ENCODE results near the gene CLTB. TPM values are rescaled to one million over a fixed set of nuclear protein-coding genes. Genes with fewer than 3 reads are reported as not detected.

CLTB gene
- polyA plus RNA-seq, 1 experiment: 141 TPM

DNA sequence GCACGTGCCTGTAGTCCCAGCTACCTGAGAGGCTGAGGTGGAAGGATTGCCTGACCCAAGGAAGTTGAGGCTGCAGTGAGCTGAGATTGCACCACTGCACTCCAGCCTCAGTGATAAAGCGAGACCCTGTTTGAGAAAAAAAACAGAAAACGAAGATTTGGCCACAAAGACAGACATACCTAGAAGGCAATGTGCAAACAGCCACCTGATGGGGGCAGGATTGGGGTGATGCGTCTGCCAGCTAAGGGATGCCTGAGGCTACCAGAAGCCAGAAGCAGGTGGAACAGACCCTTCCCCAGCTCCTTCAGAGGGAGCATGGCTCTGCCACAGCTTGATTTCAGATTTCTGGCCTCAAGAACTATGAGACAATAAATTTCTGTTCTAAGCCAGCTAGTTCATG, 24.9 kb downstream of the CLTB start:
- DNase-seq (ENCODE audit: low read depth): no peak
- ChIA-PET POLR2A (interaction anchor here (0.6 kb wide), 1 partner anchor 35 kb away, joined by 5 read pairs; no protein-coding TSS in a partner anchor), CTCF (no interaction called here)
- TF ChIP-seq, protein P1, sequence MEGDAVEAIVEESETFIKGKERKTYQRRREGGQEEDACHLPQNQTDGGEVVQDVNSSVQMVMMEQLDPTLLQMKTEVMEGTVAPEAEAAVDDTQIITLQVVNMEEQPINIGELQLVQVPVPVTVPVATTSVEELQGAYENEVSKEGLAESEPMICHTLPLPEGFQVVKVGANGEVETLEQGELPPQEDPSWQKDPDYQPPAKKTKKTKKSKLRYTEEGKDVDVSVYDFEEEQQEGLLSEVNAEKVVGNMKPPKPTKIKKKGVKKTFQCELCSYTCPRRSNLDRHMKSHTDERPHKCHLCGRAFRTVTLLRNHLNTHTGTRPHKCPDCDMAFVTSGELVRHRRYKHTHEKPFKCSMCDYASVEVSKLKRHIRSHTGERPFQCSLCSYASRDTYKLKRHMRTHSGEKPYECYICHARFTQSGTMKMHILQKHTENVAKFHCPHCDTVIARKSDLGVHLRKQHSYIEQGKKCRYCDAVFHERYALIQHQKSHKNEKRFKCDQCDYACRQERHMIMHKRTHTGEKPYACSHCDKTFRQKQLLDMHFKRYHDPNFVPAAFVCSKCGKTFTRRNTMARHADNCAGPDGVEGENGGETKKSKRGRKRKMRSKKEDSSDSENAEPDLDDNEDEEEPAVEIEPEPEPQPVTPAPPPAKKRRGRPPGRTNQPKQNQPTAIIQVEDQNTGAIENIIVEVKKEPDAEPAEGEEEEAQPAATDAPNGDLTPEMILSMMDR (IDR thresholded peaks at IDR 0.05; ENCODE audit: insufficient read depth, low read depth, low read length): no peak
- Histone ChIP-seq H3K36me3 (ENCODE audit: control insufficient read depth, insufficient read depth, low read length) (peaks cover 18% of the 10 kb centered on the region), H3K27me3 (ENCODE audit: control insufficient read depth, insufficient read depth, low read length) (no peaks in the 10 kb centered on the region), H3K4me3 (ENCODE audit: low read depth, low read length) (no peak overlapping the region)

GRCh38 chr5:176389135-176390123, 26.9 kb downstream of the CLTB start:
- CTCF ChIA-PET: no interaction called here
- Histone ChIP-seq H3K36me3 (ENCODE audit: control insufficient read depth, insufficient read depth, low read length) (peaks cover 17% of the 10 kb centered on the region), H3K4me3 (ENCODE audit: low read depth, low read length) (peak overlapping the region; percentile 77), H3K27me3 (ENCODE audit: control insufficient read depth, insufficient read depth, low read length) (no peaks in the 10 kb centered on the region)
- no peak for DNase-seq (ENCODE audit: low read depth)
- POLR2A ChIA-PET: no interaction called here
- TF ChIP-seq, protein P1 (IDR thresholded peaks at IDR 0.05; ENCODE audit: insufficient read depth, low read depth, low read length): no peak

GRCh38 chr5:176388444-176389134, 27.8 kb downstream of the CLTB start, which contains the start of the genes HIGD2A and NOP16:
Gene HIGD2A, plus strand, starts transcription at chr5:176388751. Its CDS starts 69 bp downstream, at chr5:176388820.
Gene NOP16, minus strand, starts transcription at chr5:176388598. Its CDS starts 59 bp downstream, at chr5:176388539.
- Histone ChIP-seq H3K4me3 (ENCODE audit: low read depth, low read length) (peak within 1 kb of the TSS; percentile 77), H3K27me3 (ENCODE audit: control insufficient read depth, insufficient read depth, low read length) (no peaks in the 10 kb centered on the region), H3K36me3 (ENCODE audit: control insufficient read depth, insufficient read depth, low read length) (peaks cover 16% of the 10 kb centered on the region)
- TF ChIP-seq, protein P1 (IDR thresholded peaks at IDR 0.05; ENCODE audit: insufficient read depth, low read depth, low read length): no peak
- peak; percentile 92 for DNase-seq (ENCODE audit: low read depth)
- CTCF ChIA-PET: no interaction called here
- POLR2A ChIA-PET: no interaction called here

DNA sequence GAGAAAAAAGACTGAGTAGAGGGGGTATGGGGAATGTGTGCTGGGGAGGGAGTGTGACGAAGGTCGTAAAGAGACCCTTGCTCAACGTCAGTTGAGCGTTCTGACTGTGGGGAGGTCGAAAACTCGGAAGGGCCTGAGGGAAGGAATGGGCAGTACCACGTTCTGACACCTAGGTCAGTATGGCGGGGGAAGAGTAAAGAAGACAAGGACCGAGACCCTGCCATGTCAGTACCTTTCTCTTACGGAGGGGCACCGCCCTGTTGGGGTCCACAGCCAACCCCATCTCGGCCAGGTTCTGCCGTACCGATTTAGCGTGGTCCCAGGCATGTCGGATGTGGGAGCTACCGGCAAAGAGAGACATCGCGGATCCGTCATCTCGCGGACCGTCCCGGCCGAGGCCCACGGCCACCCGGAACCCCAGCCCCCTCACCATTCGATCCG, 28.3 kb downstream of the CLTB start:
- Histone ChIP-seq H3K4me3 (ENCODE audit: low read depth, low read length) (peak overlapping the region; percentile 77), H3K27me3 (ENCODE audit: control insufficient read depth, insufficient read depth, low read length) (no peaks in the 10 kb centered on the region), H3K36me3 (ENCODE audit: control insufficient read depth, insufficient read depth, low read length) (peaks cover 21% of the 10 kb centered on the region)
- TF ChIP-seq, protein P1 (IDR thresholded peaks at IDR 0.05; ENCODE audit: insufficient read depth, low read depth, low read length): no peak
- ChIA-PET CTCF (no interaction called here), POLR2A (no interaction called here)
- DNase-seq (ENCODE audit: low read depth): no peak

DNA sequence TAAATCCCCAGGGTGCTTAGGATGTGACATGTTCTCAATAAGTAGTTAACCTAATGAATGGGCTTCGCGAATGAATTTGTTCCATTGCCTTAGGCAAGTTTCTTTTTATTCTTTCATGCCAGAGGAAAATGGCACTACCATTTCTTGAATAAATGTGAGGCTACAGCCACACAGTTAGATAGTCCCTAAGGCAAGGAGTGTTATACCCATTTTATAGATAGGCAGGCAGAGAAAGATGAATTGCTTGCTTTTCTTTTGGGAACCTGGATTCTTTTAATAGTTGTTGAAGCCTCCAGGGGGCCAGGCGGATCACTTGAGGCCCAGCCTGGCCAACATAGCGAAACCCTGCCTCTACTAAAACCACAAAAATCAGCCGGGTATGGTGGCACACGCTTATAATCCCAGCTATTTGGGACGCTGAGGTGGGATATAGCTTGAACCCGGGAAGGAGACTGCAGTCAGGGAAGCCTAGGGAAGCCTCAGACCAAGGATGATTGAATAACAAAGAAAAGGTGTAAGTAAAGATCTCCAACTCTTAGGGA, 28.9 kb downstream of the CLTB start:
- ChIA-PET POLR2A (no interaction called here), CTCF (no interaction called here)
- TF ChIP-seq, protein P1 (IDR thresholded peaks at IDR 0.05; ENCODE audit: insufficient read depth, low read depth, low read length): peak; percentile 12; the same call in 1 of the 2 replicates
- DNase-seq (ENCODE audit: low read depth): no peak
- Histone ChIP-seq H3K36me3 (ENCODE audit: control insufficient read depth, insufficient read depth, low read length) (peaks cover 15% of the 10 kb centered on the region), H3K27me3 (ENCODE audit: control insufficient read depth, insufficient read depth, low read length) (no peaks in the 10 kb centered on the region), H3K4me3 (ENCODE audit: low read depth, low read length) (peak overlapping the region; percentile 77)

Measured in BJ (cell line).